ENCODE measurements around the gene PACRG.
"Not testable (repeated sequence)": the region's sequence is repeated elsewhere in the genome, so short reads cannot be mapped to it uniquely, and the experiment has no call there.

Gene PACRG

GRCh38 chr6:163313566-163313965, 585.8 kb downstream of the PACRG start:
- no peak for DNase-seq (ENCODE audit: low read depth in 2 of 2)

GRCh38 chr6:163313981-163314380, 586.2 kb downstream of the PACRG start:
- DNase-seq (ENCODE audit: low read depth in 2 of 2), result no peak

- no peak for DNase-seq (ENCODE audit: low read depth in 2 of 2)
Measured at GRCh38 chr6:163314791-163315470, 587.2 kb downstream of the PACRG start.

GRCh38 chr6:163316866-163317495, 589.2 kb downstream of the PACRG start:
- DNase-seq (ENCODE audit: low read depth in 2 of 2), result not testable (repeated sequence)

GRCh38 chr6:163318071-163318786, 590.5 kb downstream of the PACRG start:
- no peak for DNase-seq (ENCODE audit: low read depth in 2 of 2)

- DNase-seq (ENCODE audit: low read depth in 2 of 2), result no peak
Measured at GRCh38 chr6:163319609-163320366, 592.0 kb downstream of the PACRG start.

- DNase-seq (ENCODE audit: low read depth in 2 of 2), result no peak
Measured at GRCh38 chr6:163320402-163320801, 592.6 kb downstream of the PACRG start.

- no peak for DNase-seq (ENCODE audit: low read depth in 2 of 2)
Measured at GRCh38 chr6:163320804-163321203, 593.0 kb downstream of the PACRG start.

- DNase-seq (ENCODE audit: low read depth in 2 of 2), result no peak
Measured at GRCh38 chr6:163321717-163322116, 593.9 kb downstream of the PACRG start.

- no peak for DNase-seq (ENCODE audit: low read depth in 2 of 2)
Measured at GRCh38 chr6:163323274-163323673, 595.5 kb downstream of the PACRG start.

- DNase-seq (ENCODE audit: low read depth in 2 of 2), result no peak
Measured at GRCh38 chr6:163323705-163324104, 595.9 kb downstream of the PACRG start.

GRCh38 chr6:163324326-163324687, 596.5 kb downstream of the PACRG start:
- DNase-seq (ENCODE audit: low read depth in 2 of 2), result no peak

GRCh38 chr6:163324688-163325389, 597.1 kb downstream of the PACRG start:
- no peak for DNase-seq (ENCODE audit: low read depth in 2 of 2)

GRCh38 chr6:163325390-163325784, 597.6 kb downstream of the PACRG start:
- no peak for DNase-seq (ENCODE audit: low read depth in 2 of 2)

GRCh38 chr6:163327165-163327880, 599.5 kb downstream of the PACRG start:
- no peak for DNase-seq (ENCODE audit: low read depth in 2 of 2)

- DNase-seq (ENCODE audit: low read depth in 2 of 2), result no peak
Measured at GRCh38 chr6:163327921-163328320, 600.1 kb downstream of the PACRG start.

GRCh38 chr6:163328411-163328810, 600.6 kb downstream of the PACRG start:
- no peak for DNase-seq (ENCODE audit: low read depth in 2 of 2)

- DNase-seq (ENCODE audit: low read depth in 2 of 2), result no peak
Measured at GRCh38 chr6:163329991-163330390, 602.2 kb downstream of the PACRG start.

- DNase-seq (ENCODE audit: low read depth in 2 of 2), result no peak
Measured at GRCh38 chr6:163331245-163331644, 603.5 kb downstream of the PACRG start.

- DNase-seq (ENCODE audit: low read depth in 2 of 2), result no peak
Measured at GRCh38 chr6:163332575-163332974, 604.8 kb downstream of the PACRG start.

- DNase-seq (ENCODE audit: low read depth in 2 of 2), result no peak
Measured at GRCh38 chr6:163333038-163333437, 605.3 kb downstream of the PACRG start.

Data from activated CD4-positive, alpha-beta T cell treated with anti-CD3 and anti-CD28 coated beads for 24 hours (primary cell).